ENCODE data around the gene DNAJC1. TPM values are rescaled to one million over a fixed set of nuclear protein-coding genes. Genes with fewer than 3 reads are reported as not detected.
"Not testable (repeated sequence)": the region's sequence is repeated elsewhere in the genome, so short reads cannot be mapped to it uniquely, and the experiment has no call there.

DNAJC1 gene
- total and polyA plus RNA-seq, 3 donors from 2014 or later: 16.7 to 59.6 (median 59.0) TPM

DNA sequence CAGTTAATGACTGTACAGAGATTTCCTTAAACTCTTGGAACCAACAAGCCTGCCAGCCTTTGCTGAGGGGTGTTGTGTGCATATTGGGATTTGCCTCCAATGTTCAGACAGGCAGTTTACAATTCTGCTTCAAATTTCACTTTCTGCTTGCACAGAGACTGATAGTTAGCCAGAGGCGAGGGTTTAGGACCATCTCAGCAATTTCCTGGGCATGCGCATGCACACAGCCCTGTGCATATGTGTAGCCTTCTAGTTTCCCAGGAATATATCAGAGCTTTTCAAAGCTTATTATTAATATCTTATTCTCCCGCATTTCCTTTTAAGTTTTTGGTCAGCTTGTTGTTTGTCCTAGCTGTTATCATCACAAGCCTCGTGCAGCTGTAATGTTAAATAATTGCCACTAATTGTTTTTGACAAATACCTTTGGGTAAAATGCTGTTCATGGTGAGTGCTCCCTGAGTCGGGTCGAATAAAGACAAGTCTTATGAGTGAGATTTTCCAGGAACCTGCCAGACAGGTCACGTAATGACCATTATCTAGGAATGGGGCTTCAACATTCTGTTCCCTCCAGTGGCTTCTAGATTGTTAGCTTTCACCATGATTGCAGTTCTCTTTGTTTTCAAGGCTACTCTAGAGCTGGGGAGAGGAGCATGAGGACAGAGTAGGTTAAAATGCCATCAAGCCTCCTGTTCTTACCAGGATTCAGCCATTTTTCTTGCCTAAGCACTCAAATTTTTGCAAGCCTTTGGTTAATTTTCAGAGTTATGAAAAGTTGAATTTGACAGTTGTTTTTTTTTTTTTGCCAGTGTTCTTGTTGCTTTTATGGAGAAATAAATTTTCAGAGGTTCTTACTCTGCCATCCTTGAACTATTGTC lies 24.1 kb upstream of the DNAJC1 start:
- H3K36me3 ChIP-seq (ENCODE audit: low read depth, missing control alignments): no peaks in the 10 kb centered on the region
- no peak for TF ChIP-seq POLR2A (IDR thresholded peaks at IDR 0.05)
- TF ChIP-seq, protein P1, sequence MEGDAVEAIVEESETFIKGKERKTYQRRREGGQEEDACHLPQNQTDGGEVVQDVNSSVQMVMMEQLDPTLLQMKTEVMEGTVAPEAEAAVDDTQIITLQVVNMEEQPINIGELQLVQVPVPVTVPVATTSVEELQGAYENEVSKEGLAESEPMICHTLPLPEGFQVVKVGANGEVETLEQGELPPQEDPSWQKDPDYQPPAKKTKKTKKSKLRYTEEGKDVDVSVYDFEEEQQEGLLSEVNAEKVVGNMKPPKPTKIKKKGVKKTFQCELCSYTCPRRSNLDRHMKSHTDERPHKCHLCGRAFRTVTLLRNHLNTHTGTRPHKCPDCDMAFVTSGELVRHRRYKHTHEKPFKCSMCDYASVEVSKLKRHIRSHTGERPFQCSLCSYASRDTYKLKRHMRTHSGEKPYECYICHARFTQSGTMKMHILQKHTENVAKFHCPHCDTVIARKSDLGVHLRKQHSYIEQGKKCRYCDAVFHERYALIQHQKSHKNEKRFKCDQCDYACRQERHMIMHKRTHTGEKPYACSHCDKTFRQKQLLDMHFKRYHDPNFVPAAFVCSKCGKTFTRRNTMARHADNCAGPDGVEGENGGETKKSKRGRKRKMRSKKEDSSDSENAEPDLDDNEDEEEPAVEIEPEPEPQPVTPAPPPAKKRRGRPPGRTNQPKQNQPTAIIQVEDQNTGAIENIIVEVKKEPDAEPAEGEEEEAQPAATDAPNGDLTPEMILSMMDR (IDR thresholded peaks at IDR 0.05): no peak
- DNase-seq: no peak
- no peaks in the 10 kb centered on the region for H3K27me3 ChIP-seq
- H3K4me3 ChIP-seq: no peak overlapping the region
- intact Hi-C loops (cut with DNase I; ENCODE audit: low total_unique reads): no loop called here
- H3K9me3 ChIP-seq: no peaks in the 10 kb centered on the region
- WGBS, 2 donors: 90 to 94% methylated on average over 7 of the region's 7 CpGs
- peaks cover 4% of the 10 kb centered on the region for H3K4me1 ChIP-seq
- no peak overlapping the region for H3K27ac ChIP-seq

DNA sequence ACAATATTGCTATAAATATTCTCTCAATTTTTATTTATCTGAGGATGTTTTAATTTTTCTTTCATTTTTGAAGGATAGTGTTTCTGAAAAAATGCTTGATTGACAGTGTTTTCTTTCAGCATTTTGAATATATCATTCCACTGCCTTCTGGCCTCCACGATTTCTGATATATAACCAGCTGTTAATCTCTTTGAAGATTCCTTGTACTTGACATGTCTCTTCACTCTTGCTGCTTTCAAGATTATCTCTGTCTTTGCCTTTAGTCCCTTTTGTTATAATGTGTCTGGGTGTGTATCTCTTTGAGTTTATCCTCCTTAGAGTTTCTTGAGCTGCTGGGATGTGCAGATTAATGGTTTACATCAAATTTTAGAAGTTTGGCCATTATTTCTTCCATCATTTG lies 22.8 kb upstream of the DNAJC1 start:
- no peak overlapping the region for H3K4me3 ChIP-seq
- DNase-seq: no peak
- H3K36me3 ChIP-seq (ENCODE audit: low read depth, missing control alignments): no peaks in the 10 kb centered on the region
- intact Hi-C loops (cut with DNase I; ENCODE audit: low total_unique reads): no loop called here
- no peak overlapping the region for H3K27ac ChIP-seq
- H3K9me3 ChIP-seq: no peaks in the 10 kb centered on the region
- no peak for TF ChIP-seq POLR2A (IDR thresholded peaks at IDR 0.05)
- TF ChIP-seq, protein P1 (IDR thresholded peaks at IDR 0.05): no peak
- no peaks in the 10 kb centered on the region for H3K27me3 ChIP-seq
- peaks cover 4% of the 10 kb centered on the region for H3K4me1 ChIP-seq
- 75 to 92% methylated on average over 1 of the region's 1 CpG for WGBS, 2 donors

DNA sequence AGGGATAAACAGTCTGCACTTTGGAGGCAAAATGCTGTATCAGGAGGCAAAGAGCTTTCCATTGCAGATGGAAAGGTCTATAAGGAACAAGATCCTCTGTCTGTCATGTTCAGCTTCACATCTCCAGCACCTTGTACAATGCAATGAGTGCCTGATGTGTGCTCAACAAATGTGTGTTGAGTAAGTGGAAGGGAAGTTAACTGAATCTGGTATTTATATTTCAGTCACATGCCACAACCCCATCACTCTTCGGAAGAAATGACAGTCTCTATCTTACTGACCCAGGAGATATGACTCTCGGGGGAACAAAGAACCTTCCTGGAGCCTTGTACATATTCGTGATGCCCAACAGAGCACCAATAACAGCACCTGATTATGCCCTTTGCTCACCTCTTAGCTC lies 20.0 kb upstream of the DNAJC1 start:
- H3K4me3 ChIP-seq: no peak overlapping the region
- H3K36me3 ChIP-seq (ENCODE audit: low read depth, missing control alignments): no peaks in the 10 kb centered on the region
- H3K27me3 ChIP-seq: no peaks in the 10 kb centered on the region
- H3K4me1 ChIP-seq: no peaks in the 10 kb centered on the region
- no peak overlapping the region for H3K27ac ChIP-seq
- DNase-seq: no peak
- H3K9me3 ChIP-seq: no peaks in the 10 kb centered on the region
- TF ChIP-seq, protein P1 (IDR thresholded peaks at IDR 0.05): no peak
- intact Hi-C loops (cut with DNase I; ENCODE audit: low total_unique reads): no loop called here
- WGBS, 2 donors: 60 to 63% methylated on average over 3 of the region's 3 CpGs

DNA sequence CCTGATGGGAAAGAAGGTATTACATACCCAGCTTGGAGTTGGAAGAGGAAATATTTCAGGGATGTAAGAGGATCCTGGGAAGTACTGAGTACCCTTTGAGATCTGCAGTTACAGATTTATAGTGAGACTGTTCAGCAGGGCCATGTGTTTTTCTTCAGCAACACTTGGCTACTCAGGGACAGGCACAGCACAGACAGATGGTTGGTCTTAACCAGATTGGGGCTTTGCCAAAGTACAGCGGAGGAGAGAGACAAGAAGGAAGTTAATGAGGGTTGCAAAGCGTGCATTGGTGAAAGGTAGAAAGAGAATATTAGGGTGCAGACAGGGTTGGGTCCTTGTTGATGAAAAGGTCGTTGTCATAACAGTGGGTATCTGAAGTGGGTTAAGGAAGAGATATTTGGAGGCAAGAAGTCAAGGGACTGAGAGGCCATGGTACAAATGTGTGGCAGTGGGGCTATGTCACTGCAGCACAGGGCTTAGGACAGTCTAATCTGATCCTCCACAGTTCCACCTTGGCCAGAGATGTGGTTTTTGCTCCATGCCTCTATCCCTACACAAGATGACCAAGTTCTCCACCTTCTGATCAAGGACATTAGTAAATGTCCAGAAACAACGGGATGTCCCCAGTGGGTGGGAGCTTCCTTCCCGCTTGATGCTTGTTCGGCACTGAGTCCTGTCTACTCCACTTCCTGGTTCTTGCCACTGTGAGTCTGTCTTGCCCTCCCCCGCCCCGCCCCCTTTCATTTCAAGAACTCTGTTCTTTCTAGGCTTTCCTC lies 18.9 kb upstream of the DNAJC1 start:
- 56 to 66% methylated on average over 8 of the region's 8 CpGs for WGBS, 2 donors
- Histone ChIP-seq H3K36me3 (ENCODE audit: low read depth, missing control alignments) (no peaks in the 10 kb centered on the region), H3K9me3 (no peaks in the 10 kb centered on the region), H3K27ac (no peak overlapping the region), H3K4me3 (no peak overlapping the region), H3K4me1 (no peaks in the 10 kb centered on the region), H3K27me3 (no peaks in the 10 kb centered on the region)
- DNase-seq: no peak
- TF ChIP-seq, protein P1 (IDR thresholded peaks at IDR 0.05): no peak
- TF ChIP-seq POLR2A (IDR thresholded peaks at IDR 0.05): no peak
- intact Hi-C loops (cut with DNase I; ENCODE audit: low total_unique reads): no loop called here

DNA sequence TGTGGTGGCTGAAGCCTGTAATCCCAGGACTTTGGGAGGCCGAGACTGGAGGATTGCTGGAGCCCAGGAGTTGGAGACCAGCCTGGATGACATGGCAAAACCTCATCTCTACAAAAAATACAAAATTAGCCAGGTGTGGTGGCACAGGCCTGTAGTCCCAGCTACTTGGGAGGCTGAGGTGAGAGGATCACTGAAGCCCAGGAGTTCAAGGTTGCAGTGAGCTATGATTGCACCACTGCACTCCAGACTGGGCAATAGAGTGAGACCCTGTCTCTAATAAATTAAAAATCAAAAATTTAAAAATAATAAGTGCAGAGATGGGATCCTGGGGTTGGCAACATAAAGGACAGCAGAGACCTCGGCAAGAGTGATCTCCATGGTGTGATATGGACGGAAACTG lies 17.6 kb upstream of the DNAJC1 start:
- DNase-seq; H3K27ac ChIP-seq; H3K36me3 ChIP-seq (ENCODE audit: low read depth, missing control alignments); H3K27me3 ChIP-seq; H3K9me3 ChIP-seq; intact Hi-C loops (cut with DNase I; ENCODE audit: low total_unique reads); H3K4me1 ChIP-seq; H3K4me3 ChIP-seq: not testable (repeated sequence)
- WGBS, 2 donors: 96% methylated on average over 3 of the region's 3 CpGs
